ENCODE results near the gene HDAC9.
"Not testable (repeated sequence)": the region's sequence is repeated elsewhere in the genome, so short reads cannot be mapped to it uniquely, and the experiment has no call there.

The HDAC9 gene

DNA sequence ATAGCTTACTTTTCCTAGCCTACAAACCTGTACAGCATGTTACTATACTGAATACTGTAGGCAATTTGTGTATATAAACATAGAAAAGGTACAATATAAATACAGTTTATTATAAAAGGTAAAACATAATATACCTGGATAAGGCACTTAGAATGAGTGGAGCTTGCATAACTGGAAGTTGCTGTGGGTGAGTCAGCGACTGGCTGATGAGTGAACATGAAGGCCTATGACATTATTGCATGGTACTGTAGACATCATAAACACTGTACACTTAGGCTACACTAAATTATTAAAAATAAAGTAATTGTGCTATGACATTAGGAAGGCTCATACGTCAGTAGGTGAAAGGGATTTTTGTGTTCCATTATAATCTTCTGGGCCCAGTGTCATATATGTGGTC lies 228.8 kb downstream of the HDAC9 start:
- TF ChIP-seq, protein P1, sequence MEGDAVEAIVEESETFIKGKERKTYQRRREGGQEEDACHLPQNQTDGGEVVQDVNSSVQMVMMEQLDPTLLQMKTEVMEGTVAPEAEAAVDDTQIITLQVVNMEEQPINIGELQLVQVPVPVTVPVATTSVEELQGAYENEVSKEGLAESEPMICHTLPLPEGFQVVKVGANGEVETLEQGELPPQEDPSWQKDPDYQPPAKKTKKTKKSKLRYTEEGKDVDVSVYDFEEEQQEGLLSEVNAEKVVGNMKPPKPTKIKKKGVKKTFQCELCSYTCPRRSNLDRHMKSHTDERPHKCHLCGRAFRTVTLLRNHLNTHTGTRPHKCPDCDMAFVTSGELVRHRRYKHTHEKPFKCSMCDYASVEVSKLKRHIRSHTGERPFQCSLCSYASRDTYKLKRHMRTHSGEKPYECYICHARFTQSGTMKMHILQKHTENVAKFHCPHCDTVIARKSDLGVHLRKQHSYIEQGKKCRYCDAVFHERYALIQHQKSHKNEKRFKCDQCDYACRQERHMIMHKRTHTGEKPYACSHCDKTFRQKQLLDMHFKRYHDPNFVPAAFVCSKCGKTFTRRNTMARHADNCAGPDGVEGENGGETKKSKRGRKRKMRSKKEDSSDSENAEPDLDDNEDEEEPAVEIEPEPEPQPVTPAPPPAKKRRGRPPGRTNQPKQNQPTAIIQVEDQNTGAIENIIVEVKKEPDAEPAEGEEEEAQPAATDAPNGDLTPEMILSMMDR (IDR thresholded peaks at IDR 0.05; ENCODE audit: low read depth, low read length) = no peak
- no peak overlapping the region for H3K4me3 ChIP-seq (ENCODE audit: low read depth, low read length)

- TF ChIP-seq, protein P1 (IDR thresholded peaks at IDR 0.05; ENCODE audit: low read depth, low read length) = no peak
Observed at GRCh38 chr7:18727115-18727870, 231.7 kb downstream of the HDAC9 start.

GRCh38 chr7:18736012-18736411 lies 240.5 kb downstream of the HDAC9 start:
- H3K4me3 ChIP-seq (ENCODE audit: low read depth, low read length) = not testable (repeated sequence)

More at GRCh38 chr7:18727115-18727870, 231.7 kb downstream of the HDAC9 start:
- H3K4me3 ChIP-seq (ENCODE audit: low read depth, low read length) = no peak overlapping the region

DNA sequence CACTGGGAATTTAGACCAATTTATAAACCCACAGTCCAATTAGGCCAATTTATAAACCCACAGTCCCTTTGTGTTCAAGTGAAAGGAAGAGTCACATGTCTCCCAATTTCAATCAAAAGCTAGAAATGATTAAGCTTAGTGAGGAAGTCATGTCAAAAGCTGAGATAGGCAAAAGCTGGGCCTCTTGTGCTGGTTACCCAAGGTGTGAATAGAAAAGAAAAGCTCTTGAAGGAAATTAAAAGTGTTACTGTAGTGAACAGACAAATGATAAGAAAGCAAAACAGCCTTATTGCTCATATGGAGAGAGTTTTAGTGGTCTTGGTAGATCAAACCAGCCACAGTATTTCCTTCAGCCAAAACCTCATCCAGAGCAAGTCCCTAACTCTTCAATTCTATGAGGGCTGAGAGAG lies 245.0 kb downstream of the HDAC9 start:
- TF ChIP-seq, protein P1 (IDR thresholded peaks at IDR 0.05; ENCODE audit: low read depth, low read length) = no peak
- H3K4me3 ChIP-seq (ENCODE audit: low read depth, low read length) = no peak overlapping the region

GRCh38 chr7:18753972-18754610 lies 258.5 kb downstream of the HDAC9 start:
- H3K4me3 ChIP-seq (ENCODE audit: low read depth, low read length) = no peak overlapping the region
- TF ChIP-seq, protein P1 (IDR thresholded peaks at IDR 0.05; ENCODE audit: low read depth, low read length) = no peak

GRCh38 chr7:18754766-18755165 lies 259.2 kb downstream of the HDAC9 start:
- no peak overlapping the region for H3K4me3 ChIP-seq (ENCODE audit: low read depth, low read length)

DNA sequence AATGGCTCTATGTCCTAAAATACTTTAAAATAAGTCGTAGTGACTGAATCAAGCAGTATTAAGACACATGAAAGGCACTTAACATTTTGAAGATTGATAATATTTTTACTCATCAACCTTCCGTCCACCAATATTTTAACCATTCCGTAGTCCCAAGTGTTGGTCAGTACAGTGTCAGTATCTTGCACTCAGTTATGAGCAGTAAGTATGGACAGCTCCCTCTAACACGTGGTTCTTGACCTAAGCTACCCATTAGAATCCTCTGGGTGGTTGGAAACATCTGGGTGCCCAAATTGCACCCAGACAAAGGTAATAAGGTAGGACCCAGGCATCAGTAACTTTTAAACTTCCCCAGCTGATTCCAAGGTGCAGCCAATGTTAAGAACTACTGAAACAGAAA lies 260.2 kb downstream of the HDAC9 start:
- TF ChIP-seq, protein P1 (IDR thresholded peaks at IDR 0.05; ENCODE audit: low read depth, low read length) = no peak
- H3K4me3 ChIP-seq (ENCODE audit: low read depth, low read length) = no peak overlapping the region

More at GRCh38 chr7:18754766-18755165, 259.2 kb downstream of the HDAC9 start:
- TF ChIP-seq, protein P1 (IDR thresholded peaks at IDR 0.05; ENCODE audit: low read depth, low read length) = no peak
